HG02798 (cell line): ENCODE measurements around the gene CTXND2.
"Not testable (repeated sequence)": the region's sequence is repeated elsewhere in the genome, so short reads cannot be mapped to it uniquely, and the experiment has no call there.

Source experiments
- ATAC-seq: cut with Tn5 transposase; IDR thresholded peaks from one replicate; pipeline ENCODE4 v1.9.1; 2021; ENCODE audit warnings: mild to moderate bottlenecking; ENCODE audit not compliant: unreplicated experiment, poor library complexity

Gene CTXND2

DNA sequence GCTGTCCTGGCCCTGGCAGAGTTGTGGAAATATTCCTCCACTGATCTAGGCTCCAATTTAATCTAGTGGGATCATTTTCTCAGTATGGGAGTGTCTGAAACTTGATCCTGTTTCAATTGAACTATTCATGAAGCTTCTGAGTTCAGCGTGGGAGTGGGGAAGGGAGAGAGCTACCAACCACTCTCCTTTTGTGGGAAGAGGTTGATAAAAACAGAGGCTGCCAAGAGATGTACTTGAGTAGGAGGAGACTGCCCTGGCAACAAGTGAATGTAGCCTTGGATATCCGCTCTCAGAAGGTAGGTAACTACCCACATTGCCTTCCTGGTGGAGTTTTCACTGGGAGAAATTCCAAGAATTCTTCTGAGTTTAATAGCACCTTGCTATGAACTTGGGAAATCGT is at the start of gene CTXND2:
Gene CTXND2 (plus strand): TSS at position 119 of the 400 bp plus-strand sequence. CDS start 25,179 bp downstream, outside the sequence.
- no peak for ATAC-seq

DNA sequence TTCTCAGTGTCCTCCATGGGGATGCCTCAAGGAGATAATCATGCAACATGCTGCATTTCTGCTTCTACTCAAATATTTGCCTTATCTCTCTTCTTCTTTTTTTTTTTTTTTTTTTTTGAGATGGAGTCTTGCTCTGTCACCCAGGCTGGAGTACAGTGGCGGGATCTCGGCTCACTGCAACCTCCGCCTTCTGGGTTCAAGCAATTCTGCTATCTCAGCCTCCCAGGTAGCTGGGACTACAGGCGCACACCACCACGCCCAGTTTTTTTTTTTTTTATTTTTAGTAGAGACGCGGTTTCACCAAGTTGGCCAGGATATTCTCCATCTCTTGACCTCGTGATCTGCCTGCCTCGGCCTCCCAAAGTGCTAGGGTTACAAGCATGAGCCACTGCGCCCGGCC is 46.1 kb upstream of the CTXND2 start:
- not testable (repeated sequence) for ATAC-seq

DNA sequence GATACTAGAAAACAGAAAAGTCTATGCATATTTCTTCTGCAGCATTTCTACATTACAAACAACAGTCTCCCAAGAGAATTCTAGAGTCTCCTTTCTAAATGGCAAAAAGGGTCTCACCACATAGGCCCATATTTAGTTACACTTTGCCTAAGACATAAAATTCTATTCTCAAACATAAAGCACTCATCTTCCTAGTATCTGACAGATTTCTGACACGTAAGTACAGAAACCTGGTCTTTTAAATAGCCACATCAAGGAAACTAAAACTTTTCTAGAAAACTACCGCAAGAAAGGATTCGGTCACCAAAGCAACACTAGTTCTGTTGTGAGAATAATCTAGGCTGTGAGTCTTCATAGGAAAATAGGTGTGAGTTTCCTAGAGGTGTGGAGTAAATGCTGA is 45.3 kb upstream of the CTXND2 start:
- ATAC-seq, result no peak

GRCh38 chr1:150842343-150842742 is 44.6 kb upstream of the CTXND2 start:
- no peak for ATAC-seq

DNA sequence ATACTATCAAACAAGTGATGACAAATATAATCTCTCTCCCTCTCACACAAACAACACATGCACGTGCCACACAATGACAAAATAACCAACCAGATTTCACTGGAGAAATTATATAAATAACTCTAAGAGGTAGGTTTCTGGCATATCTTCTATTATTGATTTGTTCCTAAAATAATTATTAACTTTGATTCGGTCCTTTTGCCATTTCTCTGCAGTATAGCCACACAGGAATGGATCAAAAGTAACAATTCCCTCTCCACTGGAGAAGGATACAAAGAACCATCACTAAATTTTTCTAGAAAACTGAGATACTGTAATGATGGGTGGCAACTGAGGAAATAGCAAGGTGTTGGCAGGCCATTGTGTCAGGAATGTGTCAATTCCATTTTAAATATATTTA is 44.0 kb upstream of the CTXND2 start:
- ATAC-seq, result no peak

DNA sequence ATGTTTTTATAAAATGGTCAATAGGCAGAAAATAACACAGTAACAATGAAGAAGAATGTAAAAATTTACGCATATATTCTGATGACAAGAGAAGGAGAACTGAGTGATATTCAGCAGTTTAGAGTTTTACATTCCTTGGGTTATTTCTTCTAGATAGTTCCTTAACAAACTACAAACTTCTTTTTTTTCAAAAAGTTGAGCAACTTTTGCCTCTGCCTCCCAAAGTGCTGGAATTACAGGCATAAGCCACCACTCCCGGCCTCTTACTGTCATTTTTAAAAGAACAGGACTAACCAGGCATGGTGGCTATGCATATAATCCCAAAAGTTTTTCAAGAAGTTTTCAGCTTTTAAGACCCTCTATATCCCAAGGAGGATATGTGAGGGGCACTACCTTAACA is 43.5 kb upstream of the CTXND2 start:
- no peak for ATAC-seq

DNA sequence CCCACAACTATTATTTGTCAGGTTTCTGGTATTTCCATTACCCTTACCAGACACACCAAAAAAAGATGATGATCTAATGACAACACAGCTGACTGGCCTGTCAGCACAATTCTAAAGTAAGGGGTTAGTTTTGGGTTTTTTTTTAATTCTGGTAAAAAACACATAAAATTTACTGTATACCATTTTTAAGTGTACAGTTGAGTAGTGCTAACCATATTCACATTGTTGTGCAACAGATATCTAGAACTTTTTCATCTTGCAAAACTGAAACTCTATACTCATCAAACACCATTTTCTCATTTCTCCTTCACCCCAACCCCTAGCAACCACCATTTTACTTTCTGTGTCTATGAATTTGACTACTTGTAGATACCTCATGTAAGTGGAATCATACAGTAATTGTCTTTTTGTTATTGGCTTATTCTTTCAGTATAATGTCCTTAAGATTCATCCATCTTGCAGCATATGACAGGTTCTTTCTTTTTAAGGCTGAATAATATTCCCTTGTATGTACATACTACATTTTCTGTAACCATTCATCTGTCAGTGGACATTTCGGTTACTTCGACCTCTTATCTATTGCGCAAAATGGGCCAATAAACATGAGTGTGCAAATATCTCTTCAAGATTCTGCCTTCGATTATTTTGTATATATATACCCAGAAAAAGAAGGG is 40.3 kb upstream of the CTXND2 start:
- ATAC-seq, result no peak

GRCh38 chr1:150850801-150851362 is 36.1 kb upstream of the CTXND2 start:
- not testable (repeated sequence) for ATAC-seq

GRCh38 chr1:150852734-150853133 is 34.2 kb upstream of the CTXND2 start:
- not testable (repeated sequence) for ATAC-seq

DNA sequence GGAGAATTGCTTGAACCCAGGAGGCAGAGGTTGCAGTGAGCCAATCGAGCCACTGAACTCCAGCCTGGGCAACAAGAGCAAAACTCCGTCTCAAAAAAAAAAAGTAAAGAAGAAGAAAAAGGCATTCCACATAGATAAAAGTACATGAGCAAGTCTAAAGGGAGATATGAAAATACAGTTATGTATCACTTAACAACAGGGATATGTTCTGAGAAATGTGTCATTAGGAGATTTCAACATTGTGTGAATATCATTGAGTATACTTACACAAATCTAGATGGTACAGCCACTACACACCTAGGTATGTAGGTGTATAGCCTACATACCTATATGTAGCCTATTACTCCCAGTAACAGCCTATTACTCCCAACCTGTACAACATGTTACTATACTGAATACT is 23.2 kb upstream of the CTXND2 start:
- no peak for ATAC-seq

GRCh38 chr1:150864200-150864599 is 22.7 kb upstream of the CTXND2 start:
- not testable (repeated sequence) for ATAC-seq

DNA sequence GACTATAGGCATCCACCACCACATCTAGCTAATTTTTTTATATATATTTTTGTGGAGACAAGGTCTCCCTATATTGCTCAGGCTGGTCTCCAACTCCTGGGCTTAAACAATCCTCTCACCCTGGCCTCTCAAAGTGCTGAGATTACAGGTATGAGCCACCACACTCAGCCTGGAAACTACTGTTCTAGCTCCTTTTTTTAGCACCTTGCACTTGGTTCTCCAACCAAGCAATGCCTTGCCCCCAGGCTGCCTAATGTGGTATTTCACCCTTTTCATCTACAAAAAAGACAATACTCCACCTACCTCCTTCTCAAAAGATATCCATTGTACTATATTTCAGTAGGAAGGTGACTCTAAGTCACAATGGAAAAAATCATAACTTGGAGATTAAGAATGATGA is 17.3 kb upstream of the CTXND2 start:
- ATAC-seq, result no peak

- no peak for ATAC-seq
Measured at GRCh38 chr1:150872572-150872971, 14.4 kb upstream of the CTXND2 start.

DNA sequence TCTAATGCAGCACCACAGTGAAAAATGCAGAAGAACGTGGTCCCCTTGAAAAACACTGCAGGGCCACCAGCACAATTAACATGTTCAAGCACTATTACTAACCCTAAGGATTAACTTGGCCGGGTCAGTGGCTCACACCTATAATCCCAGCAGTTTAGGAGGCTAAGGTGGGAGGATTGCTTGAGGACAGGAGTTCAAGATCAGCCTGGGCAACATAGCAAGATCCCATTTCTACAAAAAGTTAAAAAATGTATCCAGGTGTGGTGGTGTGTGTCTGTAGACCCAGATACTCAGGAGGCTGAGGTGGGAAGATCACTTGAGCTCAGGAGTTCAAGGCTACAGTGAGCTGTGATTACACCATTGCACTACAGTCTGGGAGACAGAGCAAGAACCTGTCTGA is 13.4 kb upstream of the CTXND2 start:
- ATAC-seq, result no peak

- no peak for ATAC-seq
Measured at GRCh38 chr1:150874455-150875196, 12.3 kb upstream of the CTXND2 start.

GRCh38 chr1:150875197-150876118 is 11.5 kb upstream of the CTXND2 start:
- ATAC-seq, result no peak

- no peak for ATAC-seq
Measured at GRCh38 chr1:150876119-150876454, 10.8 kb upstream of the CTXND2 start.

GRCh38 chr1:150878931-150879330 is 8.0 kb upstream of the CTXND2 start:
- ATAC-seq, result not testable (repeated sequence)

DNA sequence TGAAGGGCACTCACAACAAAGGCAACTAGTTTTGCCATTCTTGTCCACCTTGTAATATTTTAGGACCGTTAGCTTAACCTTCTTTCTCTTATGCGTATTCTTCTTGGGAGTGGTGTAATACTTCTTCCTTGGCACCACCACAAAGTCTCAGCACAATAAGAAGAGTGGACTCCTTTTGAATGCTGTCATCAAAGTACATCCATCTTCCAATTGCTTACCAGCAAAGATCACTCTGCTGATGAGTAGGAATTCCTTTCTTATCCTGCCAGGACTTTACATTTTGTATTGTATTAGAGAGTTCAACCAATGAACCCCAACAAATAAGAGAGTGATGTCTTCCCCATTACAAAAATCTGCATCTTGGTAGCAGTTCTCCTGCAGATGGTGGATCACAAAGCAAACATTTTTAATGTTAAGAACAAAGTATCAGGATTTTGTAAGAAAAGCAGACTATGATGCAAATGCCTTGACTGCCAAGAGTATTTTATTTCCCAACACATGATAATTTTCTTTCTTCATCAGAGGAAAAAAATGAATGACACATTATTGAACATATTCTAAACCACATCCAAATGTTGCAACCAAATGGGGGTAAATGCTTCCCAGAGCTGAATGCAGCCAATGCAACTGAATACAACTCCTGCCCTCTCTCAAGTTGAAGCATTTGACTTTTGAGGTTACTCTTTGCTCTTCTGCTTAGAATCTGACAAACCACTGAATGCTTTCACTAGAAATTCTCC is 5.4 kb upstream of the CTXND2 start:
- no peak for ATAC-seq

DNA sequence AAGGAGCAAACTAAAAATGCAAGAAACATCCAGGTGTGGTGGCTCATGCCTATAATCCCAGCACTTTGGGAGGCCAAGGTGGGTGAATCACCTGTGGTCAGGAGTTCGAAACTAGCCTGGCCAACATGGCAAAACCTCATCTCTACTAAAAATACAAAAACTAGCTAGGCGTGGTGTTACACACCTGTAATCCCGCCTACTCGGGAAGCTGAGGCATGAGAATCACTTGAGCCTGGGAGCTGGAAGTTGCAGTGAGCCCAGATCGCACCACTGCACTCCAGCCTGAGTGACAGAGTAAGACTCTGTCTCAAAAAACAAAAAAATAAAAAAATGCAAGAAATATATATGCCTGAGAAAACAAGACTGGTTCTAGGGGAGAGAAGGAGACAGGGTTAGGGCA is 3.8 kb upstream of the CTXND2 start:
- ATAC-seq, result not testable (repeated sequence)
